WTC11 (cell line): Measurements from ENCODE around the gene AMHR2. TPM values are rescaled to one million over a fixed set of nuclear protein-coding genes. Genes with fewer than 3 reads are reported as not detected.

Experiments used
- ATAC-seq: fragments of 200-7000 bp; cut with Tn5 transposase; 2 replicates; pipeline ENCODE4 v1.10.0; 2021; ENCODE audit warnings: mild to moderate bottlenecking, moderate library complexity
- CTCF ChIA-PET: fragments of 300-600 bp; sonication (Branson Sonifier 250); formaldehyde crosslinking; loops from one replicate; lab custom pipeline; 2021; ENCODE audit warnings: antibody characterized with exemption; lab: Charles Lee
- POLR2A ChIA-PET: fragments of 350-600 bp; sonication (Branson Sonifier 250); formaldehyde crosslinking; loops from one replicate; lab custom pipeline; 2021; ENCODE audit warnings: antibody characterized with exemption; lab: Charles Lee
- DNase-seq: peaks from one replicate; pipeline ENCODE4 v3.0.0; 2021; ENCODE audit warnings: low spot score
- H3K27ac Mint-ChIP-seq: 2 replicates; pipeline ENCODE4 v1.8.0; 2021; ENCODE audit warnings: mixed read lengths
- H3K27me3 Mint-ChIP-seq: 2 replicates; pipeline ENCODE4 v1.8.0; 2021; ENCODE audit warnings: low read depth, mild to moderate bottlenecking, moderate library complexity, mixed read lengths
- H3K36me3 Mint-ChIP-seq: 2 replicates; pipeline ENCODE4 v1.8.0; 2021; ENCODE audit warnings: mixed read lengths
- H3K4me1 Mint-ChIP-seq: 2 replicates; pipeline ENCODE4 v1.8.0; 2022; ENCODE audit warnings: mixed read lengths
- H3K4me3 Mint-ChIP-seq: 2 replicates; pipeline ENCODE4 v1.8.0; 2021; ENCODE audit warnings: mild to moderate bottlenecking, moderate library complexity, mixed read lengths
- H3K9me3 Mint-ChIP-seq: 2 replicates; pipeline ENCODE4 v1.8.0; 2021; ENCODE audit warnings: mixed read lengths
- AFF4 ChIP-seq: sonication (generic); formaldehyde crosslinking; IDR thresholded peaks from 2 replicates; pipeline ENCODE4 v1.8.1; 2023; ENCODE audit warnings: mild to moderate bottlenecking, missing genetic modification reagents, borderline replicate concordance
- ATF6 ChIP-seq: sonication (generic); formaldehyde crosslinking; IDR thresholded peaks from 2 replicates; pipeline ENCODE4 v1.8.1; 2023; ENCODE audit warnings: mild to moderate bottlenecking, missing genetic modification reagents
- CDX4 ChIP-seq: fragments of 250-450 bp; sonication (Bioruptor Pico); IDR thresholded peaks from 2 replicates; pipeline ENCODE4 v1.9.0; 2021; ENCODE audit warnings: moderate library complexity, mild to moderate bottlenecking, inconsistent platforms, borderline replicate concordance
- ELF4 ChIP-seq: sonication (generic); formaldehyde crosslinking; IDR thresholded peaks from 2 replicates; pipeline ENCODE4 v1.8.1; 2022; ENCODE audit warnings: low read depth, mild to moderate bottlenecking, moderate library complexity, missing genetic modification reagents
- GRHL2 ChIP-seq: fragments of 250-450 bp; sonication (Bioruptor Pico); IDR thresholded peaks from 2 replicates; pipeline ENCODE4 v1.8.0; 2022; ENCODE audit warnings: mild to moderate bottlenecking, moderate library complexity; ENCODE audit not compliant: insufficient replicate concordance, severe bottlenecking
- GTF2I ChIP-seq: fragments of 250-450 bp; sonication (Bioruptor Pico); conservative IDR thresholded peaks from 2 replicates; pipeline ENCODE4 v1.4.0; 2021; ENCODE audit warnings: mild to moderate bottlenecking
- NFATC4 ChIP-seq: fragments of 250-450 bp; sonication (Bioruptor Pico); IDR thresholded peaks from 2 replicates; pipeline ENCODE4 v1.9.0; 2021; ENCODE audit warnings: mild to moderate bottlenecking
- NR2C2 ChIP-seq: sonication (generic); formaldehyde crosslinking; IDR thresholded peaks from 2 replicates; pipeline ENCODE4 v1.8.0; 2022; ENCODE audit warnings: mild to moderate bottlenecking, missing genetic modification reagents
- PRRX2 ChIP-seq: fragments of 250-450 bp; sonication (Bioruptor Pico); IDR thresholded peaks from 2 replicates; pipeline ENCODE4 v1.8.0; 2021; ENCODE audit warnings: mild to moderate bottlenecking
- SP1 ChIP-seq: sonication (generic); formaldehyde crosslinking; conservative IDR thresholded peaks from 2 replicates; pipeline ENCODE4 v1.8.1; 2022; ENCODE audit warnings: missing genetic modification reagents
- ZBTB43 ChIP-seq: sonication (generic); formaldehyde crosslinking; IDR thresholded peaks from 2 replicates; pipeline ENCODE4 v1.8.1; 2023; ENCODE audit warnings: mild to moderate bottlenecking, missing genetic modification reagents
- ZNF121 ChIP-seq: sonication (generic); formaldehyde crosslinking; IDR thresholded peaks from 2 replicates; pipeline ENCODE4 v1.8.0; 2023; ENCODE audit warnings: missing genetic modification reagents
- total RNA-seq: library from RNA; stranded (reverse); gene quantifications from 3 replicates; pipeline ENCODE4 v1.2.3, GENCODE V29; 2021
- TF ChIP-seq, protein P1 (sequence below): sonication (generic); formaldehyde crosslinking; IDR thresholded peaks from 2 replicates; pipeline ENCODE4 v1.8.1; 2022; ENCODE audit warnings: mild to moderate bottlenecking, moderate library complexity, missing genetic modification reagents
- TF ChIP-seq, protein P2 (sequence below): sonication (generic); formaldehyde crosslinking; IDR thresholded peaks from 2 replicates; pipeline ENCODE4 v1.8.0; 2023; ENCODE audit warnings: missing genetic modification reagents

The AMHR2 gene
- total RNA-seq, 1 experiment from 2014 or later: not detected

DNA sequence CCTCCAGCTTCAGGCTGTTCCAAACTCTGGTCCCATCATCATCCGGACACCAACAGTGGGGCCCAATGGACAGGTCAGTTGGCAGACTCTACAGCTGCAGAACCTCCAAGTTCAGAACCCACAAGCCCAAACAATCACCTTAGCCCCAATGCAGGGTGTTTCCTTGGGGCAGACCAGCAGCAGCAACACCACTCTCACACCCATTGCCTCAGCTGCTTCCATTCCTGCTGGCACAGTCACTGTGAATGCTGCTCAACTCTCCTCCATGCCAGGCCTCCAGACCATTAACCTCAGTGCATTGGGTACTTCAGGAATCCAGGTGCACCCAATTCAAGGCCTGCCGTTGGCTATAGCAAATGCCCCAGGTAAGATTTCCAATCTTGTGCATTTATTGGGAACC, 40.4 kb upstream of the AMHR2 start:
- DNase-seq (no peak), ATAC-seq (no peak)

More for the DNA sequence above, 40.4 kb upstream of the AMHR2 start:
- ChIA-PET POLR2A (interaction anchor here (1.5 kb wide), 1 partner anchor 9 kb away, joined by 4 read pairs; no protein-coding TSS in a partner anchor), CTCF (interaction anchor here (0.6 to 8.7 kb wide), 6 partner anchors 30 to 110 kb away, joined by 3 to 103 read pairs (median 3); partner anchors contain the start of gene AAAS)
- Mint-ChIP-seq H3K9me3 (no peaks in the 10 kb centered on the region), H3K27me3 (peaks cover 3% of the 10 kb centered on the region; the same call in 1 of the 2 replicates), H3K36me3 (peaks cover 47% of the 10 kb centered on the region), H3K27ac (peak overlapping the region; percentile 73), H3K4me3 (peak overlapping the region; percentile 37), H3K4me1 (peaks cover 30% of the 10 kb centered on the region)
- TF ChIP-seq CDX4 (CRISPR knock-in tag) (no peak), PRRX2 (CRISPR knock-in tag) (no peak), ATF6 (no peak), GRHL2 (CRISPR knock-in tag) (no peak), NR2C2 (CRISPR knock-in tag) (no peak), ZBTB43 (CRISPR knock-in tag) (no peak), ZNF121 (CRISPR knock-in tag) (no peak), SP1 (CRISPR knock-in tag) (no peak), AFF4 (CRISPR knock-in tag) (no peak), ELF4 (CRISPR knock-in tag) (no peak), GTF2I (CRISPR knock-in tag) (no peak), NFATC4 (CRISPR knock-in tag) (no peak)
- TF ChIP-seq, protein P1, sequence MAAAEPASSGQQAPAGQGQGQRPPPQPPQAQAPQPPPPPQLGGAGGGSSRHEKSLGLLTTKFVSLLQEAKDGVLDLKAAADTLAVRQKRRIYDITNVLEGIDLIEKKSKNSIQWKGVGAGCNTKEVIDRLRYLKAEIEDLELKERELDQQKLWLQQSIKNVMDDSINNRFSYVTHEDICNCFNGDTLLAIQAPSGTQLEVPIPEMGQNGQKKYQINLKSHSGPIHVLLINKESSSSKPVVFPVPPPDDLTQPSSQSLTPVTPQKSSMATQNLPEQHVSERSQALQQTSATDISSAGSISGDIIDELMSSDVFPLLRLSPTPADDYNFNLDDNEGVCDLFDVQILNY (CRISPR knock-in tag): no peak
- TF ChIP-seq, protein P2, sequence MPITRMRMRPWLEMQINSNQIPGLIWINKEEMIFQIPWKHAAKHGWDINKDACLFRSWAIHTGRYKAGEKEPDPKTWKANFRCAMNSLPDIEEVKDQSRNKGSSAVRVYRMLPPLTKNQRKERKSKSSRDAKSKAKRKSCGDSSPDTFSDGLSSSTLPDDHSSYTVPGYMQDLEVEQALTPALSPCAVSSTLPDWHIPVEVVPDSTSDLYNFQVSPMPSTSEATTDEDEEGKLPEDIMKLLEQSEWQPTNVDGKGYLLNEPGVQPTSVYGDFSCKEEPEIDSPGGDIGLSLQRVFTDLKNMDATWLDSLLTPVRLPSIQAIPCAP: no peak
